ENCODE data around the gene PRKCH. TPM values are rescaled to one million over a fixed set of nuclear protein-coding genes. Genes with fewer than 3 reads are reported as not detected.

The PRKCH gene
- total RNA-seq, 1 experiment from 2014 or later = 5.2 TPM

DNA sequence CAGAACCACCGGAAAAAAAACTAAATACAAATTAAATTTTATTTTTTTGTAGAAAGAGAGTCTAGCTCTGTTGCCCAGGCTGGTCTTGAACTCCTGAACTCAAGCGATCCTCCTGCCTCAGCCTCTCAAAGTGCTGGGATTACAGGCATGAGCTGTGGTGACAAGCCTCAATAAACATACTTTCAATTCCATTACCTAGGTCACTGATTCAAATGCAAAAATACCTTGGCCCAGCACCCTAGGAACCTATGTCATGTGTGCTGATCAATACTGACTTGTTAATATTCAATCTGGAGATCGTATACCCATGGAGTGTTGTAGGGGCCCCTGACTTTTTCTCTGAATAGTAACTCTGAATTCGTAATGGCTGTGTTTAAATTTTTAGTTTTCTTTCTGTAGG is 33.2 kb upstream of the PRKCH start:
- Histone ChIP-seq H2AFZ (ENCODE audit: low read length) (no peak overlapping the region), H2BK15ac (ENCODE audit: low read depth, low read length) (no peak overlapping the region), H4K8ac (replicated peaks; ENCODE audit: insufficient read length, low read depth, low read length) (no peak overlapping the region), H3K4me1 (ENCODE audit: insufficient read depth, low read length) (no peaks in the 10 kb centered on the region), H2BK20ac (ENCODE audit: low read depth, low read length, poor library complexity, severe bottlenecking) (no peak overlapping the region), H4K91ac (ENCODE audit: insufficient read length, low read depth, low read length) (no peak overlapping the region), H3K14ac (ENCODE audit: insufficient read depth, low read length) (no peak overlapping the region), H3K4ac (ENCODE audit: low read depth, low read length) (no peak overlapping the region), H3K9me3 (ENCODE audit: control insufficient read depth, low read depth, low read length) (no peaks in the 10 kb centered on the region), H3K27me3 (ENCODE audit: insufficient read depth, low read length) (no peaks in the 10 kb centered on the region), H2BK120ac (ENCODE audit: low read depth, low read length, poor library complexity, severe bottlenecking) (no peak overlapping the region), H3T11ph (ENCODE audit: low read length) (no peak overlapping the region), H2AK5ac (ENCODE audit: insufficient read length, low read length) (no peak overlapping the region), H3K4me2 (ENCODE audit: insufficient read depth, insufficient read length, low read length) (no peak overlapping the region), H3K18ac (ENCODE audit: insufficient read length, low read depth, low read length) (no peak overlapping the region), H2BK5ac (ENCODE audit: insufficient read length, low read length) (no peak overlapping the region), H4K5ac (ENCODE audit: insufficient read length, low read depth, low read length) (no peak overlapping the region), H3K56ac (ENCODE audit: insufficient read length, low read depth, low read length) (no peak overlapping the region), H3K9ac (ENCODE audit: extremely low read depth, insufficient read length, low read length) (no peak overlapping the region), H3K79me2 (ENCODE audit: insufficient read depth, low read length) (no peaks in the 10 kb centered on the region), H3K27ac (ENCODE audit: insufficient read length, low read depth, low read length) (no peak overlapping the region), H3K23ac (ENCODE audit: insufficient read length, low read depth, low read length) (no peak overlapping the region), H3K79me1 (ENCODE audit: insufficient read depth, low read depth, low read length, poor library complexity, severe bottlenecking) (no peaks in the 10 kb centered on the region), H3K23me2 (ENCODE audit: insufficient read length, low read depth, low read length, poor library complexity, severe bottlenecking) (no peaks in the 10 kb centered on the region), H4K20me1 (ENCODE audit: control insufficient read depth, insufficient read depth, insufficient read length) (no peaks in the 10 kb centered on the region), H2BK12ac (ENCODE audit: insufficient read length, low read depth, low read length) (no peak overlapping the region)
- DNase-seq = no peak
- Mint-ChIP-seq H3K9me3 (no peaks in the 10 kb centered on the region), H3K4me3 (no peak overlapping the region), H3K36me3 (ENCODE audit: insufficient read depth in 1 of 3, low read depth in 3 of 3) (no peaks in the 10 kb centered on the region), H3K27ac (no peak overlapping the region; a peak in 1 of 7 replicates), H3K27me3 (ENCODE audit: low read depth) (no peaks in the 10 kb centered on the region; the same call in 1 of the 2 replicates), H3K4me1 (peaks cover 0 to 6% of the 10 kb centered on the region in 2 experiments; a peak in 1 of 4 replicates)
- WGBS (ENCODE audit: extremely low coverage, insufficient read length, low lambda C conversion rate) = no CpG with 5 or more reads among the region's 4 CpGs
- TF ChIP-seq, protein P1, sequence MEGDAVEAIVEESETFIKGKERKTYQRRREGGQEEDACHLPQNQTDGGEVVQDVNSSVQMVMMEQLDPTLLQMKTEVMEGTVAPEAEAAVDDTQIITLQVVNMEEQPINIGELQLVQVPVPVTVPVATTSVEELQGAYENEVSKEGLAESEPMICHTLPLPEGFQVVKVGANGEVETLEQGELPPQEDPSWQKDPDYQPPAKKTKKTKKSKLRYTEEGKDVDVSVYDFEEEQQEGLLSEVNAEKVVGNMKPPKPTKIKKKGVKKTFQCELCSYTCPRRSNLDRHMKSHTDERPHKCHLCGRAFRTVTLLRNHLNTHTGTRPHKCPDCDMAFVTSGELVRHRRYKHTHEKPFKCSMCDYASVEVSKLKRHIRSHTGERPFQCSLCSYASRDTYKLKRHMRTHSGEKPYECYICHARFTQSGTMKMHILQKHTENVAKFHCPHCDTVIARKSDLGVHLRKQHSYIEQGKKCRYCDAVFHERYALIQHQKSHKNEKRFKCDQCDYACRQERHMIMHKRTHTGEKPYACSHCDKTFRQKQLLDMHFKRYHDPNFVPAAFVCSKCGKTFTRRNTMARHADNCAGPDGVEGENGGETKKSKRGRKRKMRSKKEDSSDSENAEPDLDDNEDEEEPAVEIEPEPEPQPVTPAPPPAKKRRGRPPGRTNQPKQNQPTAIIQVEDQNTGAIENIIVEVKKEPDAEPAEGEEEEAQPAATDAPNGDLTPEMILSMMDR (conservative IDR thresholded peaks at IDR 0.05) = no peak
